Measurements from ENCODE around the gene SURF4. TPM values are rescaled to one million over a fixed set of nuclear protein-coding genes. Genes with fewer than 3 reads are reported as not detected.

Gene SURF4
- total RNA-seq, 2 donors from 2014 or later = 178 to 187 TPM

DNA sequence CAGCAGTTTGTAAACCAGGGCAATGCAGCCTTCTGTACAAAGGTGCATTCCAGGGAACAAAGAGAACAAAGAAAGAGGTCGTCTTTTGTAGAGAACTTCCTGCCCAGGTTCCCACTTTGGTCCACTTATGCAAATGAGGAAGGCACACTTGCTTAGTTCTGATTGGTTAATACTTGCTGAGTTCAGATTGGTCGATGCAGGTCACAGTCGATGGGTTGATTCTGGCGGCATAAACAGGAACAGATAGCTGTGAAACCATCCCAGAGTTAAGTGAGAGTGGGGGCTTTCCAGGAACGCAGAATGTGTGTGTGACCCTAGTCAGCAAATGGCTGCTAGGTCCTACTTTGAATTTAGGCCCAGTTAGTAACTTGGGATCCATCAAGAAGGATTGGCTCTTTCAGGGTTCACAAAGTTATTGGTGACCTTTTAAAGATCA lies 44.5 kb upstream of the SURF4 start:
- H3K9me3 ChIP-seq (ENCODE audit: control insufficient read depth, low read length) = peaks cover 9% of the 10 kb centered on the region

DNA sequence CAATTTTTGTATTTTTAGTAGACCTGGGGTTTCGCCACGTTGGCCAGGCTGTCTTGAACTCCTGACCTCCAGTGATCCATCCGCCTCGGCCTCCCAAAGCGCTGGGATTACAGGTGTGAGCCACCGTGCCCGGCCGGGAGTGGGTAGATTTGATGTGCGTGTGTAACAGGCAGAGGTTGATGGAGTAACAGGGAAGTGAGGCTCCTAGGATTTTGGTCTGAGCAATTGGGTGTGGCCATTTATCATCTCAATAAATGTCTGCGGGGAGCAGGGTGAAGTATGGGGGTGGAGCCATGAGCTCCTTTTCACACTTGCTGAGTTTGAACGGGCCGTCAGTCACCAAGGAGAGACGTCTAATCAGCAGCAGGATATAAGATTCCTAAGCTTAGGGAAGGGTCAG lies 43.1 kb upstream of the SURF4 start:
- Histone ChIP-seq H3K9ac (ENCODE audit: extremely low read depth, low read length, poor library complexity, severe bottlenecking) (no peak overlapping the region), H3K4me3 (ENCODE audit: low read length) (peak overlapping the region; percentile 97), H3K27me3 (ENCODE audit: control insufficient read depth, insufficient read depth, low read length, poor library complexity, severe bottlenecking) (no peaks in the 10 kb centered on the region)

More for the DNA sequence above, 44.5 kb upstream of the SURF4 start:
- no peak overlapping the region for H3K27ac Mint-ChIP-seq
- H3K4me3 ChIP-seq (ENCODE audit: low read length) = no peak overlapping the region
- no peak overlapping the region for H3K4me3 Mint-ChIP-seq
- peaks cover 15% of the 10 kb centered on the region for H3K9me3 Mint-ChIP-seq
- no peaks in the 10 kb centered on the region for H3K27me3 Mint-ChIP-seq (ENCODE audit: insufficient read depth)
- peaks cover 7% of the 10 kb centered on the region for H3K36me3 Mint-ChIP-seq (ENCODE audit: low read depth)
- TF ChIP-seq CTCF (conservative IDR thresholded peaks at IDR 0.05) = no peak
- H3K4me1 Mint-ChIP-seq = peaks cover 15% of the 10 kb centered on the region
- DNase-seq = peak; percentile 31
- WGBS, 2 experiments (ENCODE audit: insufficient coverage in 1 of 2, insufficient read length in 1 of 2) = 85 to 90% methylated on average over 5 of the region's 5 CpGs
- peaks cover 2% of the 10 kb centered on the region for H3K4me1 ChIP-seq (ENCODE audit: control insufficient read depth, insufficient read depth, low read length)
- no peak overlapping the region for H3K9ac ChIP-seq (ENCODE audit: extremely low read depth, low read length, poor library complexity, severe bottlenecking)
- no peaks in the 10 kb centered on the region for H3K27me3 ChIP-seq (ENCODE audit: control insufficient read depth, insufficient read depth, low read length, poor library complexity, severe bottlenecking)
- no peak overlapping the region for H3K27ac ChIP-seq (ENCODE audit: low read depth, low read length)
- peaks cover 7% of the 10 kb centered on the region for H3K36me3 ChIP-seq (ENCODE audit: control insufficient read depth, insufficient read depth, low read length)

DNA sequence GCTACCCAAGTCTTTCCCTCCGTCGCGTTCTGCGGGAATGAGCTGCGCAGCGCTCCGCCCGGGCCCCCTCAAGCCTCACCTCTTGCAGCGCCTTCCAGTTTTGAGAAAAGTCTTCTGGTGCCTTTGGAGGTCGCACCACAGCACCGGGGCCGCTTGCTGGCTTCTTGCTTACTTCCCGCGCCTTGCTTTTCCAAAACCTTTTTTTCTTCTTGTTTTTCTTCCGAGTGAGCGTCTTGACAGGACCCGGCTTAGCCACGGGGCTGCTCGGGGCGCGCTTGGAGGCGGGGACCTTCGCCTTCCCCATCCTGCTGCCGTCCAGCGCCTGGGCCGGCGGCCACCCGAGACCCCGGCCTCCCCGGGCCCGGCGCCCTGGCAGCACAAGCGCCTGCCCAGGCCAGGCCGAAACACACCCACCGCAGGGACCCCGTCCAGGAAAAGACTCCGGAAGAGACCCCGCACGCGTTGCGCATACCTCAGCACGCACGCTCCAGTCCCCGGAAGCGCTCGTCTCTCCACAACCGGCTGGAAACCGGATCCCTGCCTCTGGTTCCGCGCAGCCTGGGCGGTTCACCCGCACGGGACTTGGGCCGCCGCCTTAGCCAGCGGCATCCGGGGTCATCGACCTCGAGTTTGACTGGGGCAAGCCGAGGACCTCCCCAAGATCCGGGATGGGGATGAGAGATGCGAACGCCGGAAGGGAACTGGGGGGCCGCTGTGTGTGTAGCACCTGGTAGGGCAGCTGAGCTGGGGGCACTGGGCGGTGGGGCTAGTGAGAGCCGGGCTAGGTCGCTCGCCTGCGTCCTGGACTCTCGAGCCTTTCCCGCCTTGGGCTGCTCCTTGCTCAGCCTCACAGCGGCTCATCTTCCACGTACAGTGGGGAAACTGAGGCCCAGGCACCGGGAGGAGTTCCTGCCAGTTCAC lies 41.9 kb upstream of the SURF4 start, which contains the start of gene REXO4:
Gene REXO4, minus strand, starts transcription at position 470 of the 921 bp plus-strand sequence. Its CDS starts 166 bp downstream, at position 304.
- peaks cover 2% of the 10 kb centered on the region for H3K4me1 ChIP-seq (ENCODE audit: control insufficient read depth, insufficient read depth, low read length)
- peak within 1 kb of the TSS; percentile 97 for H3K4me3 ChIP-seq (ENCODE audit: low read length)
- peaks cover 15% of the 10 kb centered on the region for H3K9me3 Mint-ChIP-seq
- H3K27ac Mint-ChIP-seq = peak within 1 kb of the TSS; percentile 93
- H3K4me1 Mint-ChIP-seq = peaks cover 15% of the 10 kb centered on the region
- peaks cover 29% of the 10 kb centered on the region for H3K36me3 Mint-ChIP-seq (ENCODE audit: low read depth)
- TF ChIP-seq CTCF (conservative IDR thresholded peaks at IDR 0.05) = no peak
- peaks cover 9% of the 10 kb centered on the region for H3K9me3 ChIP-seq (ENCODE audit: control insufficient read depth, low read length)
- H3K27me3 Mint-ChIP-seq (ENCODE audit: insufficient read depth) = no peaks in the 10 kb centered on the region
- peak within 1 kb of the TSS; percentile 87 for H3K4me3 Mint-ChIP-seq
- peak within 1 kb of the TSS; percentile 71 for H3K9ac ChIP-seq (ENCODE audit: extremely low read depth, low read length, poor library complexity, severe bottlenecking)
- peak within 1 kb of the TSS; percentile 92 for H3K27ac ChIP-seq (ENCODE audit: low read depth, low read length)
- DNase-seq = peak; percentile 97
- WGBS, 2 experiments (ENCODE audit: insufficient coverage in 1 of 2, insufficient read length in 1 of 2) = 0% methylated on average over 50 to 75 of the region's 75 CpGs
- H3K36me3 ChIP-seq (ENCODE audit: control insufficient read depth, insufficient read depth, low read length) = peaks cover 25% of the 10 kb centered on the region
- H3K27me3 ChIP-seq (ENCODE audit: control insufficient read depth, insufficient read depth, low read length, poor library complexity, severe bottlenecking) = no peaks in the 10 kb centered on the region

More for the DNA sequence above, 43.1 kb upstream of the SURF4 start:
- peaks cover 20% of the 10 kb centered on the region for H3K36me3 Mint-ChIP-seq (ENCODE audit: low read depth)
- Histone ChIP-seq H3K36me3 (ENCODE audit: control insufficient read depth, insufficient read depth, low read length) (peaks cover 14% of the 10 kb centered on the region), H3K9me3 (ENCODE audit: control insufficient read depth, low read length) (peaks cover 9% of the 10 kb centered on the region), H3K4me1 (ENCODE audit: control insufficient read depth, insufficient read depth, low read length) (peaks cover 2% of the 10 kb centered on the region), H3K27ac (ENCODE audit: low read depth, low read length) (no peak overlapping the region)
- no peak overlapping the region for H3K27ac Mint-ChIP-seq
- H3K4me1 Mint-ChIP-seq = peaks cover 15% of the 10 kb centered on the region
- no peaks in the 10 kb centered on the region for H3K27me3 Mint-ChIP-seq (ENCODE audit: insufficient read depth)
- TF ChIP-seq CTCF (conservative IDR thresholded peaks at IDR 0.05) = no peak
- WGBS, 2 experiments (ENCODE audit: insufficient coverage in 1 of 2, insufficient read length in 1 of 2) = 59 to 71% methylated on average over 11 to 13 of the region's 13 CpGs
- H3K9me3 Mint-ChIP-seq = peaks cover 15% of the 10 kb centered on the region
- DNase-seq = peak; percentile 29
- H3K4me3 Mint-ChIP-seq = peak overlapping the region; percentile 87

Measured in endodermal cell (in vitro differentiated cells).